ENCODE results near the gene MZB1. TPM values are rescaled to one million over a fixed set of nuclear protein-coding genes. Genes with fewer than 3 reads are reported as not detected.
"Not testable (repeated sequence)": the region's sequence is repeated elsewhere in the genome, so short reads cannot be mapped to it uniquely, and the experiment has no call there.

MZB1 gene
- total RNA-seq, 1 donor from 2014 or later = 0.38 TPM

DNA sequence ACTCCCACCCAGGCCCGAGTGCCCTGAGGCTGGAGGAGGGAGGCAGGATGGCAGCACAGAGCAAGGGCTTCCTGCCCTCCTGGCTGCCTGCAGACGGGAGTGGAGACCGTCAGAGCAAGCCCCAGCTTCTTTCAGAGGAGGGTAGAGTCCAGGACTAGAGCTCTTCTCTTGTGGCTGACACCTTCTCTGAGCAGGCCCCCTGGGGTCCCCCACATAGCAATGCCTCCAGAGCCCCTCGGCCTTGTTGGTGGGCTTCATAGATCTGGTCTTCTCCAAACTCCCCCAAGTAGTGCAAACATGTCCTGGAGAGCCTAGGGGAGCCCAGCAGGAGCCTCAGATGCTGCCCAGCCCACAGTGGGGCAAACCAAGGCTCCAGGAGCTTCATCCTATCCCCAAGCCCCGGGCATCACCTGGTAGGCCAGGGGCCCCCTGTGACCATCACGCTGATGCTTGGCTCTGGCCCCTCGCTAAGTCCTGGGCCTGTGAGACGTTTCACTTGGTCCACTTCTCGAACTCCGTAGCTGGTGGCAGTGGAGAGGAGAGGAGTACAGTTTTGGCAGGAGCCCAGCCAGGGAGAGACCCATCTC lies 2.0 kb downstream of the MZB1 start:
- no peak for DNase-seq (ENCODE audit: low spot score)
- Mint-ChIP-seq H3K4me3 (ENCODE audit: unreplicated experiment) (no peak overlapping the region), H3K27me3 (ENCODE audit: unreplicated experiment) (peaks cover 5% of the 10 kb centered on the region)

GRCh38 chr5:139386956-139387355 lies 2.8 kb downstream of the MZB1 start:
- H3K36me3 Mint-ChIP-seq (ENCODE audit: low read depth, unreplicated experiment); DNase-seq (ENCODE audit: low spot score); H3K4me3 Mint-ChIP-seq (ENCODE audit: unreplicated experiment); H3K27ac Mint-ChIP-seq (ENCODE audit: unreplicated experiment); H3K9me3 Mint-ChIP-seq (ENCODE audit: unreplicated experiment); H3K27me3 Mint-ChIP-seq (ENCODE audit: unreplicated experiment): not testable (repeated sequence)
- H3K4me1 Mint-ChIP-seq (ENCODE audit: unreplicated experiment) = peaks cover 27% of the 10 kb centered on the region

More for the DNA sequence above, 2.0 kb downstream of the MZB1 start:
- Mint-ChIP-seq H3K27ac (ENCODE audit: unreplicated experiment) (no peak overlapping the region), H3K4me1 (ENCODE audit: unreplicated experiment) (peaks cover 27% of the 10 kb centered on the region), H3K9me3 (ENCODE audit: unreplicated experiment) (no peaks in the 10 kb centered on the region), H3K36me3 (ENCODE audit: low read depth, unreplicated experiment) (no peaks in the 10 kb centered on the region)
- TF ChIP-seq CTCF (IDR thresholded peaks at IDR 0.05; ENCODE audit: unreplicated experiment) = no peak

GRCh38 chr5:139386050-139386438 lies 3.7 kb downstream of the MZB1 start:
- no peak for TF ChIP-seq CTCF (IDR thresholded peaks at IDR 0.05; ENCODE audit: unreplicated experiment)
- peaks cover 20% of the 10 kb centered on the region for H3K4me1 Mint-ChIP-seq (ENCODE audit: unreplicated experiment)
- H3K27ac Mint-ChIP-seq (ENCODE audit: unreplicated experiment) = no peak overlapping the region
- H3K4me3 Mint-ChIP-seq (ENCODE audit: unreplicated experiment) = no peak overlapping the region
- H3K9me3 Mint-ChIP-seq (ENCODE audit: unreplicated experiment) = no peaks in the 10 kb centered on the region
- no peaks in the 10 kb centered on the region for H3K36me3 Mint-ChIP-seq (ENCODE audit: low read depth, unreplicated experiment)
- H3K27me3 Mint-ChIP-seq (ENCODE audit: unreplicated experiment) = peaks cover 2% of the 10 kb centered on the region
- DNase-seq (ENCODE audit: low spot score) = no peak

DNA sequence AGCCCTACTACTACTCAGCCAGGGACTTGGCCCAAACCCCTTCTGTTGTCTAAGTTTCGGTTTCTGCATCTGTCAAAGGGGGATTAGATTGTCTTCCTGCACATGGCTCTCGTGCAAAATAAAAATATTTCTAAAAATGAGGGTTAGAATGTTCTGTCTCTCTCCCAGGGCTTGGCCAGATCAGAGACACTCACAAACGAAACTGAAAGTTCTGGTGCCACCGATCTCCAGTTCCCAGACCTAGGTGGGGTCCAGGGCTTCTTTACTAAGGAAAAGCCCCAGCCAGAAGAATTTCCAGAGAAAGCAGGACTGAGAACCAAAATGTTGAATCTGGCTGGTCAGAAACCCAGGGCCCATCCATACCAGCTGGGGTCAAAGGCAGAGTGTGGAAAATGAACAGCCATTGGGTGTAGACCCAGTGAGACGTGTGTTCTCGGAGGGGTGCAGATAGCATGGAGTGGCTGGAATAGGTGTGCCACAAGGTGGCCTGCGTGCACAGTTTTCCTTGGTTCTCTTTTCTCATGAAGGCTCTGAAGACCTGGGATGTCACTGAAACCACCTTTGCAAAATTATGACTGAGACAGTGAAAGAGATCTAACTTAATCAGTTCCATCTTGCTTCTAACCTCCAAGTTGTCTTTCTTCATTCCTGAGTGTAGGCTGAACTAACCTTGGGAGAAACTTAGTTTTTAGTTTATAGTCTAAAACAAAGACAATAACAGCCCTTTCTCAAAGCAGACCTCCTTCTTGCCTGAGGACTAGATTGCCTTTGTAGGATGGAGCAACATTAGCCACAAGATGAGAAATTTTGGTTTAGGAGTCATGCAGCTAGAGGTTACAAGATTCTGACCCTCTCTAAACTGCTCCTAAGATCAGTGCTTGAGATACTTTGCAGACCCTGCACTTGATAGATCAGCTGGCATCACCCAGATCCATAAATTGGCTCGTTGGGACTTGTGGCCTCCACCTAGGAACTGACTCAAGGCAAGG lies 4.4 kb downstream of the MZB1 start:
- Mint-ChIP-seq H3K9me3 (ENCODE audit: unreplicated experiment) (no peaks in the 10 kb centered on the region), H3K36me3 (ENCODE audit: low read depth, unreplicated experiment) (no peaks in the 10 kb centered on the region), H3K4me3 (ENCODE audit: unreplicated experiment) (peak overlapping the region; percentile 39), H3K27ac (ENCODE audit: unreplicated experiment) (no peak overlapping the region), H3K4me1 (ENCODE audit: unreplicated experiment) (peaks cover 16% of the 10 kb centered on the region), H3K27me3 (ENCODE audit: unreplicated experiment) (peaks cover 3% of the 10 kb centered on the region)
- no peak for DNase-seq (ENCODE audit: low spot score)
- no peak for TF ChIP-seq CTCF (IDR thresholded peaks at IDR 0.05; ENCODE audit: unreplicated experiment)

DNA sequence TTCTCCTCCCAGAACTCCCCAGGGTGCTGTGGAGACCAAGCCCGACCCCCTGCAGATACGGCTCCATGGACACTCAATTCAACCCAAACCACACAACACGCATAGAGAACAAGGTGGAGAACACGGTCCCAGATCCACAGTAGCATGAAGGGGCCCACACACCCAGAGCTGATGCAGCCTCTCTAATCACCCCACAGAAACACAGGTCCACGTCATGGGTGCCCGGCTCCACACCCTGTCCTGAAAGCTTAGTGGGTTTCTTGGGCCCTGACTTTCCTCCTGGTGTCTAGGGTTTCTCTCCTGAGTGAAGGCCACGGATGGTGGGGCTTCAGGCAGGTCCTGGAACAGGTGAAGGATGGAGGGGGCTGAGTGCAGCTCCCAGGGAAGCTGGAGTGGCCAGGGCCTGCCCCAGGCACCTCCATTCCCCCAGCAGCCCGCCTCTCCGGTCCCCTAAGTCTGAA lies 5.1 kb downstream of the MZB1 start:
- Mint-ChIP-seq H3K4me3 (ENCODE audit: unreplicated experiment) (no peak overlapping the region), H3K27me3 (ENCODE audit: unreplicated experiment) (peaks cover 6% of the 10 kb centered on the region), H3K36me3 (ENCODE audit: low read depth, unreplicated experiment) (no peaks in the 10 kb centered on the region), H3K27ac (ENCODE audit: unreplicated experiment) (no peak overlapping the region), H3K9me3 (ENCODE audit: unreplicated experiment) (no peaks in the 10 kb centered on the region), H3K4me1 (ENCODE audit: unreplicated experiment) (peaks cover 19% of the 10 kb centered on the region)
- no peak for TF ChIP-seq CTCF (IDR thresholded peaks at IDR 0.05; ENCODE audit: unreplicated experiment)
- DNase-seq (ENCODE audit: low spot score) = no peak
